Activated CD8-positive, alpha-beta T cell treated with anti-CD3 and anti-CD28 coated beads for 36 hours (primary cell): ENCODE data around the gene PTPRJ. TPM values are rescaled to one million over a fixed set of nuclear protein-coding genes. Genes with fewer than 3 reads are reported as not detected.

Source experiments
- ATAC-seq: fragments of 200-7000 bp; cut with Tn5 transposase; one replicate; pipeline ENCODE4 v1.10.0; 2021; ENCODE audit warnings: mild to moderate bottlenecking, moderate library complexity
- CTCF ChIA-PET: fragments of 350-600 bp; sonication (Branson Sonifier 250); formaldehyde crosslinking; loops from one replicate; lab custom pipeline; 2021; ENCODE audit warnings: antibody characterized with exemption; lab: Charles Lee
- POLR2A ChIA-PET: fragments of 350-600 bp; sonication (Branson Sonifier 250); formaldehyde crosslinking; loops from one replicate; lab custom pipeline; 2021; ENCODE audit warnings: antibody characterized with exemption; lab: Charles Lee
- DNase-seq: peaks from one replicate; pipeline ENCODE4 v3.0.0-alpha.2; 2020
- H3K27ac Mint-ChIP-seq: one replicate; pipeline ENCODE4 v1.8.0; 2021; ENCODE audit warnings: mild to moderate bottlenecking, mixed read lengths
- H3K27me3 Mint-ChIP-seq: one replicate; pipeline ENCODE4 v1.8.0; 2021; ENCODE audit warnings: mixed read lengths
- H3K36me3 Mint-ChIP-seq: one replicate; pipeline ENCODE4 v1.8.0; 2021; ENCODE audit warnings: low read depth, mixed read lengths
- H3K4me1 Mint-ChIP-seq: one replicate; pipeline ENCODE4 v1.8.0; 2021; ENCODE audit warnings: low read depth, mixed read lengths
- H3K4me3 Mint-ChIP-seq: one replicate; pipeline ENCODE4 v1.8.0; 2021; ENCODE audit warnings: mild to moderate bottlenecking, moderate library complexity, mixed read lengths
- H3K9me3 Mint-ChIP-seq: one replicate; pipeline ENCODE4 v1.8.0; 2021; ENCODE audit warnings: mixed read lengths
- CTCF ChIP-seq: fragments of 200-600 bp; IDR thresholded peaks from one replicate; pipeline ENCODE4 v1.8.0; 2022; ENCODE audit warnings: antibody characterized with exemption, mild to moderate bottlenecking
- intact Hi-C: fragments of 100-400 bp; cut with micrococcal nuclease; formaldehyde crosslinking; loops from one replicate; pipeline ENCODE4 v1.10.0; 2022
- total RNA-seq, 2 experiments: library from RNA; stranded (reverse); gene quantifications; one replicate each; pipeline ENCODE4 v1.2.3, GENCODE V29; 2021

PTPRJ gene
- total RNA-seq, 2 experiments from 2014 or later, result 21.5 to 23.4 TPM

GRCh38 chr11:48011798-48012391 is 31.5 kb downstream of the PTPRJ start:
- TF ChIP-seq CTCF, result no peak
- intact Hi-C loops, result no loop called here
- Mint-ChIP-seq H3K27ac (peak overlapping the region; percentile 97), H3K9me3 (no peaks in the 10 kb centered on the region), H3K27me3 (no peaks in the 10 kb centered on the region), H3K4me1 (peaks cover 81% of the 10 kb centered on the region), H3K4me3 (peak overlapping the region; percentile 52), H3K36me3 (peaks cover 14% of the 10 kb centered on the region)
- DNase-seq, result peak; percentile 87
- CTCF ChIA-PET, result interaction anchor here (1.3 to 2.5 kb wide), 4 partner anchors 44 to 97 kb away, joined by 4 to 9 read pairs (median 5); no protein-coding TSS in a partner anchor
- POLR2A ChIA-PET, result interaction anchor here (1.0 to 5.4 kb wide), 5 partner anchors 10 to 96 kb away, joined by 3 to 25 read pairs (median 4); no protein-coding TSS in a partner anchor
- ATAC-seq, result peak; percentile 67

GRCh38 chr11:48013269-48013901 is 33.0 kb downstream of the PTPRJ start:
- peak; percentile 85 for DNase-seq
- CTCF ChIA-PET, result interaction anchor here (1.3 to 2.5 kb wide), 5 partner anchors 11 to 95 kb away, joined by 4 to 9 read pairs (median 6); no protein-coding TSS in a partner anchor
- Mint-ChIP-seq H3K27ac (peak overlapping the region; percentile 97), H3K36me3 (peaks cover 11% of the 10 kb centered on the region), H3K9me3 (no peaks in the 10 kb centered on the region), H3K27me3 (no peaks in the 10 kb centered on the region), H3K4me1 (peaks cover 86% of the 10 kb centered on the region), H3K4me3 (peak overlapping the region; percentile 38)
- POLR2A ChIA-PET, result interaction anchor here (5.4 kb wide), 1 partner anchor 11 kb away, joined by 25 read pairs; no protein-coding TSS in a partner anchor
- ATAC-seq, result peak; percentile 38
- TF ChIP-seq CTCF, result no peak
- intact Hi-C loops, result no loop called here

- Mint-ChIP-seq H3K4me3 (no peak overlapping the region), H3K27me3 (no peaks in the 10 kb centered on the region), H3K4me1 (peaks cover 87% of the 10 kb centered on the region), H3K27ac (peak overlapping the region; percentile 27), H3K9me3 (no peaks in the 10 kb centered on the region), H3K36me3 (peaks cover 12% of the 10 kb centered on the region)
- intact Hi-C loops, result no loop called here
- no peak for TF ChIP-seq CTCF
- no peak for ATAC-seq
- CTCF ChIA-PET, result interaction anchor here (1.3 kb wide), 1 partner anchor 80 kb away, joined by 3 read pairs; no protein-coding TSS in a partner anchor
- POLR2A ChIA-PET, result interaction anchor here (0.8 to 5.4 kb wide), 4 partner anchors 9 to 41 kb away, joined by 3 to 25 read pairs (median 7); no protein-coding TSS in a partner anchor
- DNase-seq, result no peak
These were observed 34.6 kb downstream of the PTPRJ start for GRCh38 chr11:48014917-48015316.

- intact Hi-C loops, result no loop called here
- DNase-seq (peak; percentile 82), ATAC-seq (peak; percentile 53)
- Mint-ChIP-seq H3K36me3 (peaks cover 14% of the 10 kb centered on the region), H3K4me1 (peaks cover 79% of the 10 kb centered on the region), H3K9me3 (no peaks in the 10 kb centered on the region), H3K4me3 (no peak overlapping the region), H3K27me3 (no peaks in the 10 kb centered on the region), H3K27ac (peak overlapping the region; percentile 77)
- POLR2A ChIA-PET, result interaction anchor here (0.6 to 2.5 kb wide), 10 partner anchors 8 to 143 kb away, joined by 3 to 18 read pairs (median 5); no protein-coding TSS in a partner anchor
- TF ChIP-seq CTCF, result no peak
- CTCF ChIA-PET, result interaction anchor here (1.3 to 3.2 kb wide), 5 partner anchors 10 to 83 kb away, joined by 4 to 12 read pairs (median 5); no protein-coding TSS in a partner anchor
These were observed 36.9 kb downstream of the PTPRJ start for GRCh38 chr11:48017105-48017830.
